ENCODE data around the gene PEG3. TPM values are rescaled to one million over a fixed set of nuclear protein-coding genes. Genes with fewer than 3 reads are reported as not detected.

Gene PEG3
- total and polyA plus RNA-seq, 2 donors (not counting 1 experiment from before 2014, with no cell fraction given): 0.01 TPM; not detected in 1

DNA sequence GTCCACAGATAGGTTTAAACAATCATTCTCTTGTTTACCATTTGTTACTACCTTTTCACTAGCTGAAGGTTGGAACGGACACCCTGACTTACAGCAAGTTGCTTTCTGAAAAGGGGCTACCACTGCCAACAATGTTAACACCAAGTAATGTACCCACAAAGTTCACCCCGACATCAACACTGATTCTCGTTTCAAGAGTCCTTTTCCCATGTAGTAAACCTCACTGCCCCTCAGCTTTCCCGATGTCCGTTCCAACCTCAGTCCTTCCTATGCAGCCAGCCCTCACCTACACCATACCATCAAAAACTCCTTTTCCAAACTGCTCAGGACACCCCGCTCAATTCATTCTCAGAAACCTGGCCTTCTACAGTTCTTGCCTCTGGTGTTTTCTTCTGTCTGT lies 29.0 kb downstream of the PEG3 start:
- no peaks in the 10 kb centered on the region for H3K36me3 ChIP-seq (replicated peaks in 1 of 2; ENCODE audit: control extremely low read depth in 1 of 2, control insufficient read depth in 1 of 2, extremely low read depth in 1 of 2, insufficient read depth in 2 of 2, low read length in 1 of 2)
- DNase-seq (no peak), ATAC-seq (ENCODE audit: low read depth) (no peak)
- Mint-ChIP-seq H3K27me3 (no peaks in the 10 kb centered on the region), H3K4me1 (no peaks in the 10 kb centered on the region), H3K27ac (no peak overlapping the region), H3K4me3 (no peak overlapping the region), H3K9me3 (ENCODE audit: insufficient read depth) (peaks cover 9% of the 10 kb centered on the region)
- no peaks in the 10 kb centered on the region for H3K79me2 ChIP-seq (ENCODE audit: control insufficient read depth, insufficient read depth, low read length)
- 73% methylated on average over 6 of the region's 6 CpGs for WGBS (ENCODE audit: insufficient coverage)
- no peak overlapping the region for H3K4me2 ChIP-seq (replicated peaks; ENCODE audit: low read depth, low read length, poor library complexity, severe bottlenecking)
- no peak overlapping the region for H3K9ac ChIP-seq (ENCODE audit: low read length)
- no peaks in the 10 kb centered on the region for H3K4me1 ChIP-seq (ENCODE audit: control insufficient read depth in 2 of 2, insufficient read depth in 2 of 2, low read length in 2 of 2)
- intact Hi-C loops (cut with micrococcal nuclease): no loop called here
- no peak overlapping the region for H2AFZ ChIP-seq (ENCODE audit: insufficient read depth, low read depth, low read length, poor library complexity, severe bottlenecking)
- no peak for TF ChIP-seq EZH2 (IDR thresholded peaks at IDR 0.05; ENCODE audit: borderline replicate concordance, insufficient read depth, low read depth, low read length, poor library complexity, severe bottlenecking)
- TF ChIP-seq, protein P1, sequence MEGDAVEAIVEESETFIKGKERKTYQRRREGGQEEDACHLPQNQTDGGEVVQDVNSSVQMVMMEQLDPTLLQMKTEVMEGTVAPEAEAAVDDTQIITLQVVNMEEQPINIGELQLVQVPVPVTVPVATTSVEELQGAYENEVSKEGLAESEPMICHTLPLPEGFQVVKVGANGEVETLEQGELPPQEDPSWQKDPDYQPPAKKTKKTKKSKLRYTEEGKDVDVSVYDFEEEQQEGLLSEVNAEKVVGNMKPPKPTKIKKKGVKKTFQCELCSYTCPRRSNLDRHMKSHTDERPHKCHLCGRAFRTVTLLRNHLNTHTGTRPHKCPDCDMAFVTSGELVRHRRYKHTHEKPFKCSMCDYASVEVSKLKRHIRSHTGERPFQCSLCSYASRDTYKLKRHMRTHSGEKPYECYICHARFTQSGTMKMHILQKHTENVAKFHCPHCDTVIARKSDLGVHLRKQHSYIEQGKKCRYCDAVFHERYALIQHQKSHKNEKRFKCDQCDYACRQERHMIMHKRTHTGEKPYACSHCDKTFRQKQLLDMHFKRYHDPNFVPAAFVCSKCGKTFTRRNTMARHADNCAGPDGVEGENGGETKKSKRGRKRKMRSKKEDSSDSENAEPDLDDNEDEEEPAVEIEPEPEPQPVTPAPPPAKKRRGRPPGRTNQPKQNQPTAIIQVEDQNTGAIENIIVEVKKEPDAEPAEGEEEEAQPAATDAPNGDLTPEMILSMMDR (IDR thresholded peaks at IDR 0.05): no peak
- H4K20me1 ChIP-seq (ENCODE audit: control insufficient read depth, insufficient read depth, low read length, poor library complexity, severe bottlenecking): no peaks in the 10 kb centered on the region
- H3K9me3 ChIP-seq (ENCODE audit: control extremely low read depth in 1 of 3, control insufficient read depth in 2 of 3, insufficient read depth in 1 of 3, low read length in 2 of 3): peaks cover 0 to 13% (median 7%) of the 10 kb centered on the region in 3 donors
- H3K27me3 ChIP-seq (replicated peaks in 1 of 4; ENCODE audit: control extremely low read depth in 1 of 4, control insufficient read depth in 3 of 4, insufficient read depth in 4 of 4, low read length in 3 of 4): no peaks in the 10 kb centered on the region
- no peak overlapping the region for H3K4me3 ChIP-seq (ENCODE audit: control extremely low read depth in 1 of 5, extremely low read depth in 1 of 5, insufficient read depth in 1 of 5, low read depth in 2 of 5, low read length in 4 of 5)
- no peak overlapping the region for H3K27ac ChIP-seq (ENCODE audit: low read length in 2 of 2)
- POLR2A ChIA-PET: no interaction called here
- CTCF ChIA-PET: no interaction called here

DNA sequence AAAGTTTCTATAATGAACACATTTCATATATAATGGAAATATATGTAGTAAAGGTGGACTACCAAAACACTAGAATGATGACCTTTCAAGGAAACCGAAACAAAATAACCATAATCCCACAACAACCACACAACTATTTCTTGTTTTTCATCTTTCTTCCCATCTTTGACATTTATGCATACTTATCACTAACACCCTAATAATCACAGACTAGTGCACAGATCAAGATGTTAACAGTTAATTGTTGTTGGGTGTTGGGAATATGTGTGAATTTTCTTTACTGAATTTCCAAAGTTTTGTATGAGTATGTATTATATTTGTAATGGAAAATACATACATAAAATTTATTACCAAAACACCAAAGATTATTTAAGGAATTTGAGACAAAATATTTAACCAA lies 30.3 kb downstream of the PEG3 start:
- Histone ChIP-seq H3K27ac (ENCODE audit: low read length in 2 of 2) (no peak overlapping the region), H3K79me2 (ENCODE audit: control insufficient read depth, insufficient read depth, low read length) (no peaks in the 10 kb centered on the region), H3K9ac (ENCODE audit: low read length) (no peak overlapping the region), H2AFZ (ENCODE audit: insufficient read depth, low read depth, low read length, poor library complexity, severe bottlenecking) (no peak overlapping the region), H3K4me1 (ENCODE audit: control insufficient read depth in 2 of 2, insufficient read depth in 2 of 2, low read length in 2 of 2) (no peaks in the 10 kb centered on the region), H3K27me3 (replicated peaks in 1 of 4; ENCODE audit: control extremely low read depth in 1 of 4, control insufficient read depth in 3 of 4, insufficient read depth in 4 of 4, low read length in 3 of 4) (no peaks in the 10 kb centered on the region), H4K20me1 (ENCODE audit: control insufficient read depth, insufficient read depth, low read length, poor library complexity, severe bottlenecking) (no peaks in the 10 kb centered on the region), H3K4me2 (replicated peaks; ENCODE audit: low read depth, low read length, poor library complexity, severe bottlenecking) (no peak overlapping the region), H3K4me3 (ENCODE audit: control extremely low read depth in 1 of 5, extremely low read depth in 1 of 5, insufficient read depth in 1 of 5, low read depth in 2 of 5, low read length in 4 of 5) (no peak overlapping the region), H3K36me3 (replicated peaks in 1 of 2; ENCODE audit: control extremely low read depth in 1 of 2, control insufficient read depth in 1 of 2, extremely low read depth in 1 of 2, insufficient read depth in 2 of 2, low read length in 1 of 2) (no peaks in the 10 kb centered on the region), H3K9me3 (ENCODE audit: control extremely low read depth in 1 of 3, control insufficient read depth in 2 of 3, insufficient read depth in 1 of 3, low read length in 2 of 3) (peaks cover 0 to 14% (median 10%) of the 10 kb centered on the region in 3 donors)
- ChIA-PET POLR2A (no interaction called here), CTCF (no interaction called here)
- no CpG with 5 or more reads among the region's 1 CpG for WGBS (ENCODE audit: insufficient coverage)
- H3K27ac Mint-ChIP-seq: no peak overlapping the region
- H3K4me3 Mint-ChIP-seq: no peak overlapping the region
- intact Hi-C loops (cut with micrococcal nuclease): no loop called here
- no peaks in the 10 kb centered on the region for H3K27me3 Mint-ChIP-seq
- TF ChIP-seq EZH2 (IDR thresholded peaks at IDR 0.05; ENCODE audit: borderline replicate concordance, insufficient read depth, low read depth, low read length, poor library complexity, severe bottlenecking): no peak
- TF ChIP-seq, protein P1 (IDR thresholded peaks at IDR 0.05): no peak
- no peak for ATAC-seq (ENCODE audit: low read depth)
- no peak for DNase-seq
- no peaks in the 10 kb centered on the region for H3K4me1 Mint-ChIP-seq
- H3K9me3 Mint-ChIP-seq (ENCODE audit: insufficient read depth): peaks cover 12% of the 10 kb centered on the region

Data from B cell (primary cell).